ENCODE measurements around the gene PPP1R16B. TPM values are rescaled to one million over a fixed set of nuclear protein-coding genes. Genes with fewer than 3 reads are reported as not detected.

The PPP1R16B gene
- total RNA-seq, 2 donors from 2014 or later, result 7.3 to 8.9 TPM

GRCh38 chr20:38935967-38936407 is 130.5 kb downstream of the PPP1R16B start:
- DNase-seq (ENCODE audit: low spot score) (no peak), ATAC-seq (ENCODE audit: insufficient number of reproducible peaks, low FRiP score, low read depth) (no peak)
- no peak for TF ChIP-seq CTCF (IDR thresholded peaks at IDR 0.05)

GRCh38 chr20:38937000-38937399 is 131.5 kb downstream of the PPP1R16B start:
- no peaks in the 10 kb centered on the region for H3K4me1 ChIP-seq (ENCODE audit: control insufficient read depth in 1 of 2, low read depth in 2 of 2)
- no peaks in the 10 kb centered on the region for H3K9me3 ChIP-seq
- H3K36me3 ChIP-seq, result no peaks in the 10 kb centered on the region
- DNase-seq (ENCODE audit: low spot score), result no peak
- ATAC-seq (ENCODE audit: insufficient number of reproducible peaks, low FRiP score, low read depth), result no peak
- no peak for TF ChIP-seq CTCF (IDR thresholded peaks at IDR 0.05)
- H3K27ac ChIP-seq, result no peak overlapping the region
- H3K4me3 ChIP-seq, result no peak overlapping the region
- H3K27me3 ChIP-seq (replicated peaks; ENCODE audit: insufficient read depth), result no peaks in the 10 kb centered on the region

More at GRCh38 chr20:38935967-38936407, 130.5 kb downstream of the PPP1R16B start:
- no peak overlapping the region for H3K27ac ChIP-seq
- H3K4me3 ChIP-seq, result no peak overlapping the region
- H3K9me3 ChIP-seq, result no peaks in the 10 kb centered on the region
- no peaks in the 10 kb centered on the region for H3K36me3 ChIP-seq
- no peaks in the 10 kb centered on the region for H3K27me3 ChIP-seq (replicated peaks; ENCODE audit: insufficient read depth)
- no peaks in the 10 kb centered on the region for H3K4me1 ChIP-seq (ENCODE audit: control insufficient read depth in 1 of 2, low read depth in 2 of 2)

GRCh38 chr20:38937978-38938473 is 132.5 kb downstream of the PPP1R16B start:
- no peaks in the 10 kb centered on the region for H3K4me1 ChIP-seq (ENCODE audit: control insufficient read depth in 1 of 2, low read depth in 2 of 2)
- no peak overlapping the region for H3K4me3 ChIP-seq
- H3K27ac ChIP-seq, result no peak overlapping the region
- no peaks in the 10 kb centered on the region for H3K9me3 ChIP-seq
- H3K27me3 ChIP-seq (replicated peaks; ENCODE audit: insufficient read depth), result no peaks in the 10 kb centered on the region
- no peak for TF ChIP-seq CTCF (IDR thresholded peaks at IDR 0.05)
- ATAC-seq (ENCODE audit: insufficient number of reproducible peaks, low FRiP score, low read depth) (no peak), DNase-seq (ENCODE audit: low spot score) (no peak)
- no peaks in the 10 kb centered on the region for H3K36me3 ChIP-seq

GRCh38 chr20:38939686-38940085 is 134.2 kb downstream of the PPP1R16B start:
- no peak for TF ChIP-seq CTCF (IDR thresholded peaks at IDR 0.05)
- Histone ChIP-seq H3K27ac (no peak overlapping the region), H3K27me3 (replicated peaks; ENCODE audit: insufficient read depth) (no peaks in the 10 kb centered on the region), H3K9me3 (no peaks in the 10 kb centered on the region), H3K4me1 (ENCODE audit: control insufficient read depth in 1 of 2, low read depth in 2 of 2) (no peaks in the 10 kb centered on the region), H3K4me3 (no peak overlapping the region), H3K36me3 (no peaks in the 10 kb centered on the region)
- ATAC-seq (ENCODE audit: insufficient number of reproducible peaks, low FRiP score, low read depth), result no peak
- DNase-seq (ENCODE audit: low spot score), result no peak

GRCh38 chr20:38940644-38941043 is 135.1 kb downstream of the PPP1R16B start:
- Histone ChIP-seq H3K27ac (no peak overlapping the region), H3K27me3 (replicated peaks; ENCODE audit: insufficient read depth) (no peaks in the 10 kb centered on the region), H3K4me1 (ENCODE audit: control insufficient read depth in 1 of 2, low read depth in 2 of 2) (no peaks in the 10 kb centered on the region), H3K4me3 (no peak overlapping the region), H3K9me3 (no peaks in the 10 kb centered on the region), H3K36me3 (no peaks in the 10 kb centered on the region)
- ATAC-seq (ENCODE audit: insufficient number of reproducible peaks, low FRiP score, low read depth) (no peak), DNase-seq (ENCODE audit: low spot score) (no peak)
- TF ChIP-seq CTCF (IDR thresholded peaks at IDR 0.05), result no peak

All from thoracic aorta (tissue), 2 donors.